GM21576 (cell line): Measurements from ENCODE around the gene DISC1.

Experiments used
- ATAC-seq: cut with Tn5 transposase; IDR thresholded peaks from one replicate; pipeline ENCODE4 v1.9.1; 2021; ENCODE audit warnings: mild to moderate bottlenecking, moderate library complexity; ENCODE audit not compliant: unreplicated experiment

DISC1 gene

GRCh38 chr1:232057217-232057895 is 430.8 kb downstream of the DISC1 start:
- no peak for ATAC-seq

- no peak for ATAC-seq
Observed at GRCh38 chr1:232057896-232058274, 431.3 kb downstream of the DISC1 start.

GRCh38 chr1:232059726-232060374 is 433.3 kb downstream of the DISC1 start:
- no peak for ATAC-seq

GRCh38 chr1:232062967-232063366 is 436.4 kb downstream of the DISC1 start:
- ATAC-seq = no peak

- no peak for ATAC-seq
Observed at GRCh38 chr1:232066521-232066920, 439.9 kb downstream of the DISC1 start.

- ATAC-seq = no peak
Observed at GRCh38 chr1:232074265-232074664, 447.7 kb downstream of the DISC1 start.

GRCh38 chr1:232077809-232078208 is 451.2 kb downstream of the DISC1 start:
- ATAC-seq = no peak

- ATAC-seq = no peak
Observed at GRCh38 chr1:232084584-232085223, 458.1 kb downstream of the DISC1 start.

GRCh38 chr1:232090816-232091215 is 464.2 kb downstream of the DISC1 start:
- no peak for ATAC-seq
